ENCODE data around the gene GBE1. TPM values are rescaled to one million over a fixed set of nuclear protein-coding genes. Genes with fewer than 3 reads are reported as not detected.

The GBE1 gene
- total and polyA plus RNA-seq, 10 of the 15 experiments (the other 5 are each of a cell fraction or from before 2014, with no cell fraction given) = 21.4 to 62.2 (median 41.5) TPM

GRCh38 chr3:81638480-81638879, 123.0 kb downstream of the GBE1 start:
- intact Hi-C loops (cut with micrococcal nuclease; ENCODE audit: unreplicated experiment) (no loop called here), in situ Hi-C loops (cut with MboI) (no loop called here)
- DNase-seq (ENCODE audit: low read depth, low spot score) (no peak), FAIRE-seq (no peak), ATAC-seq (no peak)
- SMC1A ChIA-PET (ENCODE audit: uncharacterized antibody, unreplicated experiment) = no interaction called here
- Histone ChIP-seq H3K4me3 (no peak overlapping the region), H4K20me1 (ENCODE audit: control insufficient read depth, insufficient read depth) (no peaks in the 10 kb centered on the region), H3K27me3 (replicated peaks in 1 of 2; ENCODE audit: control insufficient read depth in 2 of 2, insufficient read depth in 2 of 2, low read length in 1 of 2) (no peaks in the 10 kb centered on the region), H3K4me1 (ENCODE audit: control insufficient read depth, insufficient read depth, low read length) (no peaks in the 10 kb centered on the region), H3K9me3 (replicated peaks; ENCODE audit: control insufficient read depth, insufficient read depth, low read length) (no peaks in the 10 kb centered on the region), H3K9ac (ENCODE audit: control insufficient read depth, insufficient read depth, low read length) (no peak overlapping the region), H3K36me3 (ENCODE audit: control insufficient read depth in 2 of 2, insufficient read depth in 2 of 2, low read length in 1 of 2) (peaks cover 0 to 6% of the 10 kb centered on the region in 2 experiments; a peak in 3 of 4 replicates), H3K4me2 (ENCODE audit: control insufficient read depth, insufficient read depth) (no peak overlapping the region), H2AFZ (ENCODE audit: control insufficient read depth, low read depth, low read length) (no peak overlapping the region), H3K27ac (ENCODE audit: control insufficient read depth, insufficient read depth) (no peak overlapping the region), H3K79me2 (ENCODE audit: control insufficient read depth, insufficient read depth, low read length) (no peaks in the 10 kb centered on the region)
- RAD21 ChIA-PET (ENCODE audit: unreplicated experiment) = no interaction called here
- CTCF ChIA-PET = interaction anchor here (1.0 kb wide), 1 partner anchor 12 kb away, joined by 3 read pairs; no protein-coding TSS in a partner anchor
- POLR2A ChIA-PET = no interaction called here
- TF ChIP-seq FOXK2 (IDR thresholded peaks at IDR 0.05) (no peak), KLF5 (IDR thresholded peaks at IDR 0.05; ENCODE audit: partially characterized antibody) (no peak)
- BruUV-seq (replicated peaks) = no TSS peak

- WGBS (ENCODE audit: insufficient coverage, insufficient replicate concordance, low lambda C conversion rate, missing lambda C conversion rate) = 97% methylated on average over 2 of the region's 2 CpGs
These were observed 128.8 kb downstream of the GBE1 start for GRCh38 chr3:81632659-81633058.

More at GRCh38 chr3:81632659-81633058, 128.8 kb downstream of the GBE1 start:
- Histone ChIP-seq H3K27me3 (replicated peaks in 1 of 2; ENCODE audit: control insufficient read depth in 2 of 2, insufficient read depth in 2 of 2, low read length in 1 of 2) (no peaks in the 10 kb centered on the region), H3K9me3 (replicated peaks; ENCODE audit: control insufficient read depth, insufficient read depth, low read length) (no peaks in the 10 kb centered on the region; the same call in 2 of the 3 replicates), H3K4me3 (no peak overlapping the region), H2AFZ (ENCODE audit: control insufficient read depth, low read depth, low read length) (no peak overlapping the region), H3K27ac (ENCODE audit: control insufficient read depth, insufficient read depth) (no peak overlapping the region), H4K20me1 (ENCODE audit: control insufficient read depth, insufficient read depth) (no peaks in the 10 kb centered on the region), H3K4me1 (ENCODE audit: control insufficient read depth, insufficient read depth, low read length) (no peaks in the 10 kb centered on the region), H3K36me3 (ENCODE audit: control insufficient read depth in 2 of 2, insufficient read depth in 2 of 2, low read length in 1 of 2) (peaks cover 0 to 2% of the 10 kb centered on the region in 2 experiments; a peak in 1 of 4 replicates), H3K9ac (ENCODE audit: control insufficient read depth, insufficient read depth, low read length) (no peak overlapping the region), H3K4me2 (ENCODE audit: control insufficient read depth, insufficient read depth) (no peak overlapping the region), H3K79me2 (ENCODE audit: control insufficient read depth, insufficient read depth, low read length) (no peaks in the 10 kb centered on the region)
- ChIA-PET SMC1A (ENCODE audit: uncharacterized antibody, unreplicated experiment) (no interaction called here), RAD21 (ENCODE audit: unreplicated experiment) (no interaction called here), POLR2A (no interaction called here), CTCF (no interaction called here)
- FAIRE-seq (no peak), ATAC-seq (no peak), DNase-seq (ENCODE audit: low read depth, low spot score) (no peak)
- TF ChIP-seq HDAC6 (IDR thresholded peaks at IDR 0.05; ENCODE audit: unreplicated experiment) (no peak), CTCF (IDR thresholded peaks at IDR 0.05 in 2 of 3, conservative IDR thresholded peaks at IDR 0.05 in 1 of 3; ENCODE audit: control insufficient read depth in 2 of 3, extremely low read depth in 1 of 3, insufficient read depth in 1 of 3, low read depth in 3 of 3, low read length in 3 of 3) (no peak)
- BruUV-seq (replicated peaks) = no TSS peak
- in situ Hi-C loops (cut with MboI) = no loop called here
- intact Hi-C loops (cut with micrococcal nuclease; ENCODE audit: unreplicated experiment) = no loop called here
